Smooth muscle cell (in vitro differentiated cells): Measurements from ENCODE around the gene TIMM10. TPM values are rescaled to one million over a fixed set of nuclear protein-coding genes. Genes with fewer than 3 reads are reported as not detected.

Experiments used
- DNase-seq: peaks from one replicate; lab custom pipeline; 2025; ENCODE audit not compliant: unreplicated experiment; lab: John Stamatoyannopoulos, UW
- H2AFZ ChIP-seq: fragments of 200-600 bp; sonication (generic); 2 replicates; pipeline ENCODE4 v1.6.0; 2016; ENCODE audit warnings: antibody characterized with exemption, low read depth, mild to moderate bottlenecking
- H3F3A ChIP-seq: fragments of 200-600 bp; sonication (generic); 2 replicates; pipeline ENCODE4 v1.6.0; 2017; ENCODE audit warnings: antibody characterized with exemption, low read depth
- H3K27ac ChIP-seq: fragments of 200-600 bp; sonication (generic); 2 replicates; pipeline ENCODE4 v1.5.1; 2016; ENCODE audit warnings: low read depth, mild to moderate bottlenecking
- H3K27me3 ChIP-seq: fragments of 200-600 bp; sonication (generic); 2 replicates; pipeline ENCODE4 v1.6.1; 2016; ENCODE audit warnings: low read depth, mild to moderate bottlenecking
- H3K36me3 ChIP-seq: fragments of 200-600 bp; sonication (generic); 2 replicates; pipeline ENCODE4 v1.5.1; 2016; ENCODE audit warnings: low read depth
- H3K4me1 ChIP-seq: fragments of 200-600 bp; sonication (generic); 2 replicates; pipeline ENCODE4 v1.5.1; 2016; ENCODE audit warnings: low read depth
- H3K4me2 ChIP-seq: fragments of 200-600 bp; sonication (generic); 2 replicates; pipeline ENCODE4 v1.6.0; 2016; ENCODE audit warnings: mild to moderate bottlenecking
- H3K4me3 ChIP-seq: fragments of 200-600 bp; sonication (generic); 2 replicates; pipeline ENCODE4 v1.5.1; 2016; ENCODE audit warnings: mild to moderate bottlenecking
- H3K79me2 ChIP-seq: fragments of 200-600 bp; sonication (generic); 2 replicates; pipeline ENCODE4 v1.6.0; 2016; ENCODE audit warnings: low read depth, mild to moderate bottlenecking
- H3K9ac ChIP-seq: fragments of 200-600 bp; sonication (generic); 2 replicates; pipeline ENCODE4 v1.6.0; 2016; ENCODE audit warnings: low read depth
- H3K9me3 ChIP-seq: fragments of 200-600 bp; sonication (generic); replicated peaks from 2 replicates; pipeline ENCODE4 v1.5.1; 2016; ENCODE audit warnings: low read depth
- H4K20me1 ChIP-seq: fragments of 200-600 bp; sonication (generic); 2 replicates; pipeline ENCODE4 v1.6.0; 2016; ENCODE audit warnings: low read depth
- WGBS: methylation state at CpG from one replicate; pipeline ENCODE4 v1.1.7; 2016; ENCODE audit warnings: low lambda C conversion rate; 5-methylcytosine and 5-hydroxymethylcytosine counted together
- polyA plus RNA-seq: library from polyadenylated mRNA; unstranded; fragments of >200 nt; fragmentation: Nextera tagmentation; extraction: Ambion mirVana; gene quantifications from 2 replicates; pipeline ENCODE4 v1.2.1, GENCODE V29; 2016
- total RNA-seq: library from RNA; depleted of rRNA; stranded (reverse); fragments of >200 nt; gene quantifications from 2 replicates; pipeline ENCODE4 v1.2.3, GENCODE V29; 2014
- TF ChIP-seq, protein P1 (sequence below): fragments of 200-600 bp; sonication (generic); IDR thresholded peaks from 2 replicates; pipeline ENCODE4 v1.5.1; 2017; ENCODE audit warnings: borderline replicate concordance, mild to moderate bottlenecking, antibody characterized with exemption; ENCODE audit not compliant: insufficient read depth, poor library complexity, severe bottlenecking

Gene TIMM10
- total and polyA plus RNA-seq, 2 experiments from 2014 or later: 34.2 to 110 TPM

DNA sequence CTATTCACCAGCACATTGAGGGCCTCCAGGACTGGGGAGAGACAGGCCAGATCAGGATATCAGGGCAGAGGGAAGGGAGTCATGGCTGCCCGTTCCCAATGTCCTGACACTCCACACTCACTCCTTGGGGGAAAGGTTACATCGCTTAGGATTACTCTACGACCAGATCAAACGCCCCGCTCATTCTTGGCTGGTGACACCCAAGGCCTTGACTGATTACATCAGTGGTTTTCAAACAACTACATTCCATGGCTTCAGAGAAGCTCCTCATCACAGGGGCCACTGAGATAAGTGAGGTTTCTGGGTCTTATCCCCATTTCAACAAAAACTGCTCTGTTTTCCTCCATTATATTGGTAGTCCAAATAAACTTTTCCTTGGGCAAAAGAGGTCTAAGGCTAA is 21.9 kb upstream of the TIMM10 start:
- Histone ChIP-seq H2AFZ (no peak overlapping the region), H3K36me3 (no peaks in the 10 kb centered on the region)

DNA sequence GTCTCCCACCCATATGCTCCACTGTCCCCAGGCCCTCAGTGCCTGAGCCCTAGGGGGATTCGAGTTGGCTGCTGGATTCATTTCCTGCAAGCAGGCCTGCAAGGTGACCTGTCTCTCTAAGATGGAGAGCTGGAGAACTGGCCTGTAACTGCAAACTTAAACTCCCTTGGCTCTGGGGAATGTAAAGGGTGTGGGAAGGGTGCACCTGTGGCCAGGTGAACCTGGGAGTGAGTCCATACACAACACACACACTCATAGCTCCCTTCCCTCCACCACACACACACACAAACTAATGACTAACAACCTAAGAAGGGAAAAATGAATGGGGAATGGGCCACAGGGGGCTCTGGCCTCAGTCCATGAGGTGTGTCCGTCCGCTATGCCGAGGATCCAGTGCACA is 21.4 kb upstream of the TIMM10 start:
- Histone ChIP-seq H3K27me3 (no peaks in the 10 kb centered on the region), H3K4me3 (no peak overlapping the region), H4K20me1 (no peaks in the 10 kb centered on the region), H3F3A (no peaks in the 10 kb centered on the region), H3K27ac (no peak overlapping the region), H2AFZ (no peak overlapping the region), H3K9me3 (no peaks in the 10 kb centered on the region), H3K36me3 (no peaks in the 10 kb centered on the region), H3K4me1 (no peaks in the 10 kb centered on the region), H3K9ac (no peak overlapping the region), H3K4me2 (no peak overlapping the region), H3K79me2 (no peaks in the 10 kb centered on the region)
- TF ChIP-seq, protein P1, sequence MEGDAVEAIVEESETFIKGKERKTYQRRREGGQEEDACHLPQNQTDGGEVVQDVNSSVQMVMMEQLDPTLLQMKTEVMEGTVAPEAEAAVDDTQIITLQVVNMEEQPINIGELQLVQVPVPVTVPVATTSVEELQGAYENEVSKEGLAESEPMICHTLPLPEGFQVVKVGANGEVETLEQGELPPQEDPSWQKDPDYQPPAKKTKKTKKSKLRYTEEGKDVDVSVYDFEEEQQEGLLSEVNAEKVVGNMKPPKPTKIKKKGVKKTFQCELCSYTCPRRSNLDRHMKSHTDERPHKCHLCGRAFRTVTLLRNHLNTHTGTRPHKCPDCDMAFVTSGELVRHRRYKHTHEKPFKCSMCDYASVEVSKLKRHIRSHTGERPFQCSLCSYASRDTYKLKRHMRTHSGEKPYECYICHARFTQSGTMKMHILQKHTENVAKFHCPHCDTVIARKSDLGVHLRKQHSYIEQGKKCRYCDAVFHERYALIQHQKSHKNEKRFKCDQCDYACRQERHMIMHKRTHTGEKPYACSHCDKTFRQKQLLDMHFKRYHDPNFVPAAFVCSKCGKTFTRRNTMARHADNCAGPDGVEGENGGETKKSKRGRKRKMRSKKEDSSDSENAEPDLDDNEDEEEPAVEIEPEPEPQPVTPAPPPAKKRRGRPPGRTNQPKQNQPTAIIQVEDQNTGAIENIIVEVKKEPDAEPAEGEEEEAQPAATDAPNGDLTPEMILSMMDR: no peak
- no peak for DNase-seq
- WGBS: 96% methylated on average over 4 of the region's 4 CpGs

More for the DNA sequence above, 21.9 kb upstream of the TIMM10 start:
- no peaks in the 10 kb centered on the region for H3K4me1 ChIP-seq
- no peaks in the 10 kb centered on the region for H3K9me3 ChIP-seq
- H3K27me3 ChIP-seq: no peaks in the 10 kb centered on the region
- H3K27ac ChIP-seq: no peak overlapping the region
- H3F3A ChIP-seq: no peaks in the 10 kb centered on the region
- TF ChIP-seq, protein P1: no peak
- H3K4me2 ChIP-seq: no peak overlapping the region
- H3K9ac ChIP-seq: no peak overlapping the region
- WGBS: 54% methylated on average over 5 of the region's 5 CpGs
- no peak overlapping the region for H3K4me3 ChIP-seq
- DNase-seq: no peak
- no peaks in the 10 kb centered on the region for H4K20me1 ChIP-seq
- H3K79me2 ChIP-seq: no peaks in the 10 kb centered on the region

DNA sequence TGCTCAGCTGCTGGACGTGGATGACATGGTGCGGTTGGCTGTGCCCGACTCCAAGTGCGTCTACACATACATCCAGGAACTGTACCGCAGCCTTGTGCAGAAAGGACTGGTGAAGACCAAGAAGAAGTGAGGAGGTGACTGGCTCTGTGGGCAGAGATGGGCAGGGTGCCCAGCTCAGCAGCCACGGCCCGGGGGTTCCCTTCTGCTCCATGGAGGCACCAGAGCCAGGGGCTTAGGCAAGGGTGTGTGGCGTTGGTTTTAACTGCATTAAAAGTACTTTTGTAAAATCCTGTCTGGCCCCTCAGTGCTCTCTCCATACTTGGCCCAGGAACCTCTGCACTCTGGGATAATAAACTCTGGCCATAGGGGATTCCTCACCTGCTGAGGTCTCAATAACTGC is 19.4 kb upstream of the TIMM10 start:
- no peaks in the 10 kb centered on the region for H3K36me3 ChIP-seq
- H3K4me2 ChIP-seq: no peak overlapping the region
- TF ChIP-seq, protein P1: no peak
- H3K79me2 ChIP-seq: no peaks in the 10 kb centered on the region
- no peaks in the 10 kb centered on the region for H3K27me3 ChIP-seq
- no peaks in the 10 kb centered on the region for H4K20me1 ChIP-seq
- H3K27ac ChIP-seq: no peak overlapping the region
- no peak overlapping the region for H3K4me3 ChIP-seq
- no peak overlapping the region for H2AFZ ChIP-seq
- no peaks in the 10 kb centered on the region for H3F3A ChIP-seq
- H3K9me3 ChIP-seq: no peaks in the 10 kb centered on the region
- no peak for DNase-seq
- no peaks in the 10 kb centered on the region for H3K4me1 ChIP-seq
- H3K9ac ChIP-seq: no peak overlapping the region
- WGBS: 89% methylated on average over 8 of the region's 8 CpGs

DNA sequence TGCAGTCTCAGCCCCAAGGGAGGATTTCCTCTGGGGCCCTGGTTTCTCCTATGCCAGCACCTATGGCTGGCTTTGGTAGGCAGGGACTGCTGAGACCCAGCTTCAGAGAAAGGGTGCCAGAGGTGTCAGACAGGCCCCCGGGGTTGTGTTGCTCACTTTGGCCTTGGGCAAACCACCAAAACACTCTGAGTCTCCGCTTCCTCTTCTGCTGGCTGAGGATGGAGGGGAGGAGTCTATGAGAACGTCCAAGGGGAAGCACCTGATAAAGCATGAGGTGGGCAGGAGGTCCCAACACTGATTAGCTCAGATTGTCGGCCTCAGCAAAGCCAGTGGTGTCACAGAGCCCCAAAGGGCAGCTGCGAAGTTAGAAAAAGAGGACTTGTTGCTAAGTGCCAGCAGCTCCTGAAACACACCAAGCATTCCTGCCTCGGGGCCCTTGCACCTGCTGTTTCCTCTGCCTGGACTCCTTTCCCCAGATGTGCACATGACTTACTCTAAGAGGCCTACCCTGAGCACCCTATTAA is 17.4 kb upstream of the TIMM10 start:
- TF ChIP-seq, protein P1: no peak
- Histone ChIP-seq H3K27ac (no peak overlapping the region), H3K27me3 (no peaks in the 10 kb centered on the region), H3K36me3 (no peaks in the 10 kb centered on the region), H2AFZ (no peak overlapping the region), H4K20me1 (no peaks in the 10 kb centered on the region), H3K4me2 (no peak overlapping the region), H3K4me3 (no peak overlapping the region), H3K4me1 (no peaks in the 10 kb centered on the region), H3K79me2 (no peaks in the 10 kb centered on the region), H3K9ac (no peak overlapping the region), H3K9me3 (no peaks in the 10 kb centered on the region), H3F3A (no peaks in the 10 kb centered on the region)
- WGBS: 84% methylated on average over 6 of the region's 6 CpGs
- DNase-seq: no peak
